ENCODE data around the gene STK24. TPM values are rescaled to one million over a fixed set of nuclear protein-coding genes. Genes with fewer than 3 reads are reported as not detected.

The STK24 gene
- total RNA-seq, 2 donors from 2014 or later = 115 to 125 TPM

- Mint-ChIP-seq H3K4me1 (peaks cover 6% of the 10 kb centered on the region), H3K36me3 (ENCODE audit: low read depth) (peaks cover 67% of the 10 kb centered on the region), H3K9me3 (no peaks in the 10 kb centered on the region), H3K27ac (no peak overlapping the region), H3K4me3 (no peak overlapping the region), H3K27me3 (ENCODE audit: insufficient read depth) (no peaks in the 10 kb centered on the region)
- Histone ChIP-seq H3K36me3 (ENCODE audit: control insufficient read depth, insufficient read depth, low read length) (peaks cover 74% of the 10 kb centered on the region), H3K9ac (ENCODE audit: extremely low read depth, low read length, poor library complexity, severe bottlenecking) (no peak overlapping the region), H3K4me3 (ENCODE audit: low read length) (no peak overlapping the region), H3K9me3 (ENCODE audit: control insufficient read depth, low read length) (no peaks in the 10 kb centered on the region), H3K4me1 (ENCODE audit: control insufficient read depth, insufficient read depth, low read length) (no peaks in the 10 kb centered on the region), H3K27me3 (ENCODE audit: control insufficient read depth, insufficient read depth, low read length, poor library complexity, severe bottlenecking) (no peaks in the 10 kb centered on the region), H3K27ac (ENCODE audit: low read depth, low read length) (no peak overlapping the region)
- TF ChIP-seq, protein P1, sequence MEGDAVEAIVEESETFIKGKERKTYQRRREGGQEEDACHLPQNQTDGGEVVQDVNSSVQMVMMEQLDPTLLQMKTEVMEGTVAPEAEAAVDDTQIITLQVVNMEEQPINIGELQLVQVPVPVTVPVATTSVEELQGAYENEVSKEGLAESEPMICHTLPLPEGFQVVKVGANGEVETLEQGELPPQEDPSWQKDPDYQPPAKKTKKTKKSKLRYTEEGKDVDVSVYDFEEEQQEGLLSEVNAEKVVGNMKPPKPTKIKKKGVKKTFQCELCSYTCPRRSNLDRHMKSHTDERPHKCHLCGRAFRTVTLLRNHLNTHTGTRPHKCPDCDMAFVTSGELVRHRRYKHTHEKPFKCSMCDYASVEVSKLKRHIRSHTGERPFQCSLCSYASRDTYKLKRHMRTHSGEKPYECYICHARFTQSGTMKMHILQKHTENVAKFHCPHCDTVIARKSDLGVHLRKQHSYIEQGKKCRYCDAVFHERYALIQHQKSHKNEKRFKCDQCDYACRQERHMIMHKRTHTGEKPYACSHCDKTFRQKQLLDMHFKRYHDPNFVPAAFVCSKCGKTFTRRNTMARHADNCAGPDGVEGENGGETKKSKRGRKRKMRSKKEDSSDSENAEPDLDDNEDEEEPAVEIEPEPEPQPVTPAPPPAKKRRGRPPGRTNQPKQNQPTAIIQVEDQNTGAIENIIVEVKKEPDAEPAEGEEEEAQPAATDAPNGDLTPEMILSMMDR (conservative IDR thresholded peaks at IDR 0.05) = no peak
- WGBS, 2 experiments (ENCODE audit: insufficient coverage in 1 of 2, insufficient read length in 1 of 2) = 97 to 100% methylated on average over 4 to 6 of the region's 6 CpGs
- no peak for DNase-seq
These were observed 142.8 kb downstream of the STK24 start for GRCh38 chr13:98434060-98434459.

GRCh38 chr13:98433654-98434053 lies 143.3 kb downstream of the STK24 start:
- H3K4me3 ChIP-seq (ENCODE audit: low read length) = no peak overlapping the region
- TF ChIP-seq, protein P1 (conservative IDR thresholded peaks at IDR 0.05) = no peak
- no peaks in the 10 kb centered on the region for H3K27me3 ChIP-seq (ENCODE audit: control insufficient read depth, insufficient read depth, low read length, poor library complexity, severe bottlenecking)
- Mint-ChIP-seq H3K4me1 (peaks cover 6% of the 10 kb centered on the region), H3K9me3 (no peaks in the 10 kb centered on the region), H3K27me3 (ENCODE audit: insufficient read depth) (no peaks in the 10 kb centered on the region), H3K4me3 (no peak overlapping the region), H3K36me3 (ENCODE audit: low read depth) (peaks cover 69% of the 10 kb centered on the region), H3K27ac (no peak overlapping the region)
- H3K9me3 ChIP-seq (ENCODE audit: control insufficient read depth, low read length) = no peaks in the 10 kb centered on the region
- H3K9ac ChIP-seq (ENCODE audit: extremely low read depth, low read length, poor library complexity, severe bottlenecking) = no peak overlapping the region
- WGBS, 2 experiments (ENCODE audit: insufficient coverage in 1 of 2, insufficient read length in 1 of 2) = 91% methylated on average over 6 to 10 of the region's 10 CpGs
- no peak overlapping the region for H3K27ac ChIP-seq (ENCODE audit: low read depth, low read length)
- peaks cover 74% of the 10 kb centered on the region for H3K36me3 ChIP-seq (ENCODE audit: control insufficient read depth, insufficient read depth, low read length)
- H3K4me1 ChIP-seq (ENCODE audit: control insufficient read depth, insufficient read depth, low read length) = no peaks in the 10 kb centered on the region
- DNase-seq = no peak

- H3K27ac Mint-ChIP-seq = no peak overlapping the region
These were observed 144.3 kb downstream of the STK24 start for GRCh38 chr13:98432638-98433037.

More at GRCh38 chr13:98432638-98433037, 144.3 kb downstream of the STK24 start:
- no peak for DNase-seq
- Histone ChIP-seq H3K4me1 (ENCODE audit: control insufficient read depth, insufficient read depth, low read length) (no peaks in the 10 kb centered on the region), H3K9ac (ENCODE audit: extremely low read depth, low read length, poor library complexity, severe bottlenecking) (no peak overlapping the region), H3K27ac (ENCODE audit: low read depth, low read length) (no peak overlapping the region), H3K27me3 (ENCODE audit: control insufficient read depth, insufficient read depth, low read length, poor library complexity, severe bottlenecking) (no peaks in the 10 kb centered on the region), H3K9me3 (ENCODE audit: control insufficient read depth, low read length) (no peaks in the 10 kb centered on the region), H3K36me3 (ENCODE audit: control insufficient read depth, insufficient read depth, low read length) (peaks cover 74% of the 10 kb centered on the region), H3K4me3 (ENCODE audit: low read length) (no peak overlapping the region)
- Mint-ChIP-seq H3K4me3 (no peak overlapping the region), H3K9me3 (no peaks in the 10 kb centered on the region), H3K4me1 (peaks cover 6% of the 10 kb centered on the region), H3K27me3 (ENCODE audit: insufficient read depth) (no peaks in the 10 kb centered on the region), H3K36me3 (ENCODE audit: low read depth) (peaks cover 71% of the 10 kb centered on the region)
- WGBS, 2 experiments (ENCODE audit: insufficient coverage in 1 of 2, insufficient read length in 1 of 2) = 95% methylated on average over 11 of the region's 11 CpGs; no CpG with 5 or more reads in 1 of the 2 experiments
- TF ChIP-seq, protein P1 (conservative IDR thresholded peaks at IDR 0.05) = no peak

Data from endodermal cell (in vitro differentiated cells).